GM18519 (cell line): ENCODE data around the gene COBLL1.
A peak's percentile ranks its signal among the peaks of the same experiment; 100 is the strongest.

Source experiments
- ATAC-seq: cut with Tn5 transposase; IDR thresholded peaks from one replicate; pipeline ENCODE4 v1.9.1; 2021; ENCODE audit warnings: mild to moderate bottlenecking, moderate library complexity; ENCODE audit not compliant: unreplicated experiment, low FRiP score

COBLL1 gene

GRCh38 chr2:164764474-164764873, 77.1 kb downstream of the COBLL1 start:
- no peak for ATAC-seq

GRCh38 chr2:164763431-164763830, 78.2 kb downstream of the COBLL1 start:
- ATAC-seq, result no peak

GRCh38 chr2:164761737-164762460, 79.7 kb downstream of the COBLL1 start:
- no peak for ATAC-seq

GRCh38 chr2:164761201-164761600, 80.4 kb downstream of the COBLL1 start:
- ATAC-seq, result peak; percentile 99

- no peak for ATAC-seq
Measured at GRCh38 chr2:164760179-164760578, 81.4 kb downstream of the COBLL1 start.

- ATAC-seq, result no peak
Measured at GRCh38 chr2:164757934-164758695, 83.5 kb downstream of the COBLL1 start.

- ATAC-seq, result no peak
Measured at GRCh38 chr2:164756773-164757172, 84.8 kb downstream of the COBLL1 start.

- no peak for ATAC-seq
Measured at GRCh38 chr2:164755952-164756351, 85.7 kb downstream of the COBLL1 start.

GRCh38 chr2:164754157-164755093, 87.2 kb downstream of the COBLL1 start:
- ATAC-seq, result peak; percentile 51

GRCh38 chr2:164752956-164753355, 88.7 kb downstream of the COBLL1 start:
- ATAC-seq, result no peak

GRCh38 chr2:164747783-164748433, 93.7 kb downstream of the COBLL1 start:
- ATAC-seq, result no peak

- ATAC-seq, result no peak
Measured at GRCh38 chr2:164747140-164747539, 94.5 kb downstream of the COBLL1 start.

GRCh38 chr2:164746713-164747112, 94.9 kb downstream of the COBLL1 start:
- ATAC-seq, result no peak

GRCh38 chr2:164745012-164745797, 96.4 kb downstream of the COBLL1 start:
- ATAC-seq, result no peak

- no peak for ATAC-seq
Measured at GRCh38 chr2:164742738-164743317, 98.8 kb downstream of the COBLL1 start.

- ATAC-seq, result no peak
Measured at GRCh38 chr2:164739966-164740365, 101.7 kb downstream of the COBLL1 start.

GRCh38 chr2:164737612-164738081, 104.0 kb downstream of the COBLL1 start:
- peak; percentile 52 for ATAC-seq

GRCh38 chr2:164735309-164735919, 106.2 kb downstream of the COBLL1 start:
- ATAC-seq, result no peak

- no peak for ATAC-seq
Measured at GRCh38 chr2:164734196-164734595, 107.4 kb downstream of the COBLL1 start.
